HL-60 (cell line): ENCODE data around the gene DIAPH3.

Experiments
- DNase-seq, 2 experiments: peaks; one replicate each; pipeline ENCODE4 v3.0.0-alpha.2; 2010 to 2020; ENCODE audit warnings: low read depth in 1 of 2, low spot score in 1 of 2
- H3K27ac ChIP-seq: fragments of 250-450 bp; sonication (Bioruptor Pico); replicated peaks from 2 replicates; pipeline ENCODE4 v1.5.1; 2020; ENCODE audit warnings: mild to moderate bottlenecking, moderate library complexity
- H3K27me3 ChIP-seq: fragments of 250-450 bp; sonication (Bioruptor Pico); 2 replicates; pipeline ENCODE4 v1.5.1; 2021; ENCODE audit warnings: mild to moderate bottlenecking, moderate library complexity; ENCODE audit not compliant: insufficient read depth, poor library complexity, severe bottlenecking
- H3K4me3 ChIP-seq: replicated peaks from 2 replicates; pipeline ENCODE4 v1.5.1; 2011; ENCODE audit warnings: mild to moderate bottlenecking, control low read depth, low read length; ENCODE audit not compliant: insufficient read depth
- CTCF ChIP-seq: IDR thresholded peaks from one replicate; pipeline ENCODE4 v1.5.1; 2011; ENCODE audit warnings: low read length, control low read depth, inconsistent platforms; ENCODE audit not compliant: insufficient read depth
- GABPA ChIP-seq: IDR thresholded peaks from 2 replicates; pipeline ENCODE4 v1.6.1; 2012; ENCODE audit warnings: low read depth
- POLR2AphosphoS5 ChIP-seq: IDR thresholded peaks from 2 replicates; pipeline ENCODE4 v1.6.1; 2012; ENCODE audit warnings: low read depth
- REST ChIP-seq: IDR thresholded peaks from 2 replicates; pipeline ENCODE4 v1.6.1; 2012; ENCODE audit warnings: low read depth; ENCODE audit not compliant: insufficient replicate concordance
- SPI1 ChIP-seq: IDR thresholded peaks from 2 replicates; pipeline ENCODE4 v1.6.1; 2012; ENCODE audit warnings: low read depth, mild to moderate bottlenecking, borderline replicate concordance

DIAPH3 gene

GRCh38 chr13:60134376-60134775 is 29.4 kb downstream of the DIAPH3 start:
- DNase-seq, result no peak
- Histone ChIP-seq H3K27ac (no peak overlapping the region), H3K4me3 (no peak overlapping the region), H3K27me3 (no peaks in the 10 kb centered on the region)
- no peak for TF ChIP-seq GABPA
- TF ChIP-seq CTCF, result no peak
- no peak for TF ChIP-seq REST
- no peak for TF ChIP-seq POLR2AphosphoS5
- TF ChIP-seq SPI1, result no peak

- no peak overlapping the region for H3K4me3 ChIP-seq
- no peak overlapping the region for H3K27ac ChIP-seq
- no peaks in the 10 kb centered on the region for H3K27me3 ChIP-seq
- DNase-seq, result no peak
- TF ChIP-seq GABPA, result no peak
- TF ChIP-seq POLR2AphosphoS5, result no peak
- no peak for TF ChIP-seq REST
- TF ChIP-seq CTCF, result no peak
- TF ChIP-seq SPI1, result no peak
Measured at GRCh38 chr13:60121337-60121687, 42.4 kb downstream of the DIAPH3 start.

- Histone ChIP-seq H3K27ac (no peak overlapping the region), H3K4me3 (no peak overlapping the region), H3K27me3 (no peaks in the 10 kb centered on the region)
- no peak for TF ChIP-seq GABPA
- DNase-seq, result no peak
Measured at GRCh38 chr13:60120617-60121336, 43.0 kb downstream of the DIAPH3 start.

GRCh38 chr13:60118696-60119400 is 44.9 kb downstream of the DIAPH3 start:
- Histone ChIP-seq H3K27me3 (no peaks in the 10 kb centered on the region), H3K27ac (no peak overlapping the region), H3K4me3 (no peak overlapping the region)
- DNase-seq, result no peak
- no peak for TF ChIP-seq CTCF
- no peak for TF ChIP-seq GABPA
- no peak for TF ChIP-seq REST
- TF ChIP-seq SPI1, result no peak
- no peak for TF ChIP-seq POLR2AphosphoS5
